Stimulated activated CD4-positive, alpha-beta T cell treated with anti-CD3 and anti-CD28 coated beads, Interleukin-2, amount 100 ng/mL, for 4 hours (primary cell): ENCODE measurements around the gene PSAPL1.

Experiments used
- DNase-seq: peaks from one replicate; pipeline ENCODE4 v3.0.0-alpha.2; 2020; ENCODE audit warnings: low read depth

The PSAPL1 gene

DNA sequence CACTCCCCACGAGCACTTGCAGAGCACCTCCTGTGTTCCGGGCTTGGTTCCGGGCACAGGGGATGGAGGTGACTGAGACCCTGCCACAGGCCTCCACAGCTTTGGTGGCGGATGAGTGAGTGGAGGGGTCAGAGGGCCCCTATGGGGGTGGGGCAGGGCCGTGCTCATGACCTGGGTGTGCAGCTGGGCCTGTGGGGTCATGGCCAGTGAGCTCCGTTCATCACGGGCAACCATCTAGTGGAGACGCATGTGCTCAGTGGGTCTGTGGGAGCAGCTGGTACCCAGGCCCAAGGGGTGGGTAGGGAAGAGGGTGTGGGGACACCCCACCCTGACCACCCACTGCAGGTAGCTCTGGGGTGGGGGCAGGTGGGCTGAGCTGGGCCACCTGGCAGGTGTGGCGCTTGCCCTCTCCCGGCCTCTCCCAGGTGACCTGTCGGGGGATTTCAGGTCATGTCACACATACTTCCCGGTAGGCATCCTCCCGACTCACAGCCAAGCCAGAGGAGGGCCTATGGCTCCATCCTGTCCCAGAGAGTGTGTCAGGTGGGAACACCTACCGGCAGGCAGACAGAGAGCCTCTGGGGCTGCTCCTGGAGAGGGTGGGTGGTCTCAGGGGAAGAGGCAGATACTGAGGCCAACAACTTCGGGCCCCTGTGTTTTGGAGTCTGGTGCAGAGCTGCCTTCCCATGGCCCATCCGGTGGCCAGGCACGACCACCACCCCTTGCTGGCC lies 3.6 kb downstream of the PSAPL1 start:
- no peak for DNase-seq

GRCh38 chr4:7430368-7430964 lies 4.3 kb downstream of the PSAPL1 start:
- no peak for DNase-seq

GRCh38 chr4:7429601-7430078 lies 5.1 kb downstream of the PSAPL1 start:
- no peak for DNase-seq

DNA sequence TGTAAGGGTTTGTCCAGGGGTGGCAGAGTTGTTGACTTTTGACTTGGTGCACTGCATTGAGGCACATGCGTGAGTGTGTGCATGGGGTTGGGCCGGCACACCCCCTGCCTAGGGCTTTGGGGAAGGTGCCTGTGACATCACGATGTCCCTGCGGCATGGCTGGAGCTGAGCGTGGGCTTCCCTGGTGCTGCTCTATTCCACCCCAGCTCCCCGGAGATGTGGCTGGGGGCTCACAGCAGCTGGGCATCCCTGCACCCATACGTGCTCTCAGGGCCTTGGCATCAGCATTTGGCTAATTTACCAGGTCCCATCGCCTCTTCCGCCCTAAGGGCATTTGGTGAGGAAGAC lies 5.7 kb downstream of the PSAPL1 start:
- no peak for DNase-seq

DNA sequence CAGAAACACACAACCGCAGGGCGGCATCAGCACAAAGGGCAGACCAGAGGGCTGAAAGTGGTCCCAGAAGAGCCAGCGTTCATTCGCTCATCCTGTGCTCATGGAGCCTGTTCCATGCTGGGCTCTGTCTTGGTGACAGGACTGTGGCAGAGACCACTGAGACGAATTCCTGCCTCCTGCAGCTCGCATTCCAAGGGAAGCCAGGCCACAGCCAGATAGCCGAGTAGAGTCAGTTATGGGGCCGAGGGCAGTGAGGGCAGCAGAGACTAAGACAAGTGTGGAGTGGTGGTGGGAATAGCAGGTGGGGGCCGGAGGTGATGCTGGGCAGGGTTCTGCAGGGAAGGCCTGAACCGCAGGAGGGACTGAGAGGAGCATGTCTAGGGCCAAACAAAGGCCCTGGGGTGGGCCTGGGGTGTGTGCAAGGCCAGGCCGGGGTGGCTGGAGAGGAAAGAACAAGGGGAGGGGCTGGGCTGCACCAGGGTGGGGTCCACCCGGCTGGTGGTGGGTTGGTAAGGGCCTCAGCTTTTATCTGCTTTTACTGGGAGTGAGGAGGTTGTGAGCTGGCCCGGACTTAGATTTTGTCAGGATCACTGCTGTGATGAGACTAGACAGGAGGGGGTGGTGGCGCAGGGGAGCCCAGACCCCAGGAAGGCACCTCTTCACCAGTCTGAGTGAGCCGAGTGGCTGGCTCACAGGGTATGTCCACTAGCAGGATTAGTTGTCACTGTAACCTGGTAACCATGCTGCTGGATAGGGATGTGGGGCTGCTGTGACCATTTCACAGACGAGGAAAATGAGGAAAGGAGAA lies 6.3 kb downstream of the PSAPL1 start:
- no peak for DNase-seq

DNA sequence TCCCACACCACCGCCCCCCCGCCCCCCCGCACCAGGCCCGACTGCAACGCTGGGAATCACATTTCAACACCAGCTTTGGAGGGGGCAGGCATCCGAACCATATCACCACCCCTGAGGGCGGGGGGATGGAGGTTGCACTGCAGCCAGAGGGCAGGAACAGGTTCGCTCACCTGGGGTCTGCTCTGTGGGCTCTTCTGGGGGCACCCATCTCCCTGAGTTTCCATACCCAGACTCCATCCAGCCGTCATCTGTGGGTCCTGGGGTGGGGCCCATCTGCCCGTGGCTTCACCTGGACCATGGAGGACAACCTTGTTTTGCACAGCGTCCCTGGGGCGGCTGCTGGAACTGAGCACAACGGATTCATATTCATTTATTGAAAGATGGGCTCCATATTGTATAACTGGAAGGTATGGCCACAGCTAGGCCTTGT lies 6.9 kb downstream of the PSAPL1 start:
- no peak for DNase-seq

GRCh38 chr4:7427361-7427760 lies 7.4 kb downstream of the PSAPL1 start:
- DNase-seq = no peak

DNA sequence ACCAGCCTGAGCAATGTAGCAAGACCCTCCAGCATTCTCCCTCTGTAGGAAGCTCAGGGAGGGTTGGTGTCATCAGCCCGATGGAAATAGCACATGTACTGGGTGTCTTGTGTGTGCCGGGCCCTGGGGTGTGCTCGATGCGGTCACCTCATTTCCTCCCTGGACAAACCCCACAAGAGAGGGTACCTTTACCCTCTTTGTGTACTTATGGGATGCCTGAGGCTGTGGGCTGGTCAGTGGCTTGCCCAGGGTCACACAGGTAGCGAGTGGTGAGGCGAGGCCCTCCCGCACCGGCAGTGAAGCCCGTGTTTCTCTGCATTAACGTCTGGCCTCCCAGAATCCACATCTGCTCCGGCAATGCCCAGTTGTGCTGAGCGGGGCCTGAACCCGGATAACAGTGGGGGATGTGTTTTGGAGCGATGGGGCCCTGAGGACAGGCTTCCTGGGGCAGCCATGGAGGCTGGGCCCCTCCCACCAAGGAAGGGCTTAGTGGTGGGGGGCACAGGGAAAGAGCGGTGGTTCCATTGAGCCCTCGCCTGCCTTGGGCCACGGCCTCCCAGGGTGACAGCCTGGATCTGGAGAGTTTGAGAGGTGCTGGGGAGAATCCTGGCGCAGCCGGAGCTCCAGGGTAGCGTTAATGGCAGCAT lies 8.1 kb downstream of the PSAPL1 start:
- no peak for DNase-seq

- DNase-seq = no peak
Observed at GRCh38 chr4:7425591-7426468, 8.9 kb downstream of the PSAPL1 start.

GRCh38 chr4:7425124-7425523 lies 9.6 kb downstream of the PSAPL1 start:
- DNase-seq = no peak

DNA sequence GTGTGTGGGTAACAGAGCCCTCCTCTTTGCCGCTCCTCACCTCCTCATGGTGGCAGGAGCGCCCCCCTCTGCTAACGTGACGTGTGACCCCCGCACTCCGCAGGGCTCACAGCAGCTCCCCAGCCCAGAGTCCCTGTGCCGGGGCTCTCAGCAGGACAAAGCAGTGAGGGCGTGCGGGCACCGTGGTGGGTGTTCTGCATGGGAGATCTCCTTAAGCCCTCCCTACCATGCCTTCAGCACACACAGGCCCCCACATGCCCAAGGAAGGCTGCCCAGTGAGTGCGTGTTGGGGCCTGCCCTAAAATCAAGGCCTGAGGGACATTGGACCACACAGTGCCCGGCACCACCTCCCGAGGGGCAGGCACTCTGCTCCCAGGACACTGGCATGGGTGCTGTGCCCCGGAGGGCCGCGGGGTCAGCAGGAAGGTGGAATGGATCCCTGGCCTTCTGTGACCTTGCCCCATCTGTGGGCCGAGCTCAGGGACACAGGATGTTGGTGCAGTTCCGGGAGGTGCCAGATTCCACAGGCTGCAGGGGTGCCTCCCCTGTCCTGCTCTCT lies 10.1 kb downstream of the PSAPL1 start:
- no peak for DNase-seq

DNA sequence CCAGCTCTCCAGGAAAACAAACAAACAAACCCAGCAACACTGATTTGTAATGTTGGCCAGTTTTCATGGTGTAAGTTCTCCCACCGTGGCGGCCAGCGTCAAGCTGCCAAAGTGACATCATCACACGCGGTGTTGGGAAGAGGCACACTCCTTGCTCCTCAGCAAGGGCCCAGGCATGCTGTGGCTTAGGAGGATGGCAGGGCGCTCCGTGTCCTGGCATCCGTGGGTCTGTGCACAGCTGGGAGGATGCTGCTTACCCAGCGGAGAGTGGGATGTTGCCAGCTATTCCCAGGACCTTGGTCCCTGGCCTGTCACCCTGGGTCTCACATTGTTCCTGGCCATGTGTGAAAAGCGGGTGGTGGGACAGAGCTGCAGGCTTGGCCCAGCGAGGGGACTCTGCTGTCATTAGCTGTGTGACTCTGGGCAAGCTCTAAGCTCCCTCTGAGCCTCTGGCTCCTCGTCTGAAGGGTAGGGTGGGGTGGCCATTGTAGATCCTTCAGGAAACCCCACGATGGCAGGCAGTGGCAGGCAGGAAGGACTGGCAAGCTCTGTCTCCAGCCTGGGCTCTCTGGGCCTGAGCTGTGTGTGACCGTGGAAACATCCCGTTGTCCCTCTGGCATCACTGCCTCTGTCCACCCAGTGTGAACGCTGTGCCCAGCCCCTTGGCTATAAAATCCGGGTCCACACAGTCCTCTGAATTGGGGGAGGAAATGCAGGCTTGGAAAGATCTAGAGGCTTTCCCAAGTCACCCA lies 10.8 kb downstream of the PSAPL1 start:
- DNase-seq = no peak

DNA sequence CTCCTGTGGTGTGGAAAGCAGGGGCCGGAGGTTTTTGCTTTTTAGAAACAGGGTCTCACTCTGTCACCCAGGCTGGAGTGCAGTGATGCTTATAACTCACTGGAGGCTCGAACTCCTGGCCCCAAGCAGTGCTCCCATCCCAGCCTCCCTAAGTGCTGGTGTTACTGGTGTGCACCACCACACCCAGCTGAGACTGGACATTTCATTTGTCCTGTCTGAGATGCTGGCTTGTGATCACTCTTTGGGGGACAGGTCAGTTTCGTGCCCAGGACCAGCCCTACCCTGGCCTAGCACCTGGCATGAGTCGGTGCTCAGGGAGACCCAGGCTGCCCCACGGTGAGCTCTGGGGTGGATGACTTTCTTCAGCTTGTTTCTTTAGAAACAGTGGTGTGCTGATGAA lies 11.3 kb downstream of the PSAPL1 start:
- DNase-seq = no peak

GRCh38 chr4:7422898-7423180 lies 11.9 kb downstream of the PSAPL1 start:
- no peak for DNase-seq

GRCh38 chr4:7422151-7422897 lies 12.4 kb downstream of the PSAPL1 start:
- DNase-seq = no peak

- DNase-seq = no peak
Observed at GRCh38 chr4:7421356-7422150, 13.2 kb downstream of the PSAPL1 start.

DNA sequence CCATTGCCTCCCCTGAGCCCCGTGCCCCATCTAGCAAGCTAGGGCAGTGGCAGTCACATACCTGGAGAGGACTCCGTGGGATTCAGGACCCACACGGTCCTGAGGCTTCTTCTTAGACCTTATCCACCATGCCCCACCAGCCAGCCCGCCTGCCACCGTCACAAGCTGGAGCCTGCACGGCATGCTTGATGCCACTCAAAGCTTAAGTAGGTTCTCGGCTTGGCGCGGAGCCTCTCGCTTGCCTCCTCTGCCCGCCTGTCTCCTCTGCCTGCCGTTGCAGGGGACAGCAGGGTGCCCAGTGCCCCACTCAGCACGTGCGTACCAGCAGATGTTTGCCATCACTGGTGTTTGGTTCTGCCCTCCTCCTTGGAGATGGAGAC lies 14.1 kb downstream of the PSAPL1 start:
- DNase-seq = no peak

DNA sequence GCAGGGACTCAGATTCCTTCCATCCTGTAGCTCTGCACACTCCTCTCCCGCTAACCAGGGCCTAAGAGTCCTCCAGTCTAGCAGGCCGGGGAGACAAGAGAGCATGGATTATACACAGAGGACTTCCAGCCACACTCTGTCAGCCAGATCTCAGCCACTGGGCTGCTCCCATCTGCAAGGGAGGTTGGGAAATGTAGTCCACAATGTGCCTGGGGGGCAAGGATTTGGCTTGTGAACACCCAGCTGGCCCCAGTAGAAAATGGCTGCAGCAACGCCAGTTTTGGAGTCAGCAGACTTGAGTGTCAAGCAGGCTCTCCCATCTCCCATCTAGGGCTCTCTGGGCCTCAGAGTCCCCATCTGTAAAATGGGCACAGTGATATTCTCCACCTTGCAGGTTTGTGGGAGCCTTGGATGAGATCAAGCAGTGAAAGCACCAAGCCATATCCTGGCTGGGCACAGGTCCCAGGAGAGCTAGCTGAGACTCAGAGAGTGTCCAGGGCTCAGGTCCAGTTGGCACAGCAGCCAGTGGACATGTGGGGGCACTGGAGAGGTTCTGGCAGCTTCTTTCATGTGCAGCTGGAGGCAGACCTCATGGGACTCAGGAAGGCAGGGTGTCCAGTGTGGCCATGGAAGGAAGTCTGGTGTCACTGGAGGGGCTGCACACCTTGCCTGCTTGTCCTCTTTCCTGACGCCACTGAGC lies 14.6 kb downstream of the PSAPL1 start:
- DNase-seq = no peak
